HFFc6 (cell line): ENCODE measurements around the gene HMGXB3. TPM values are rescaled to one million over a fixed set of nuclear protein-coding genes. Genes with fewer than 3 reads are reported as not detected.

Experiments
- DNase-seq: peaks from one replicate; pipeline ENCODE4 v3.0.0-alpha.2; 2018
- H3K27ac Mint-ChIP-seq: 2 replicates; pipeline ENCODE4 v1.8.0; 2020; ENCODE audit warnings: mild to moderate bottlenecking, mixed read lengths
- H3K27me3 Mint-ChIP-seq: 2 replicates; pipeline ENCODE4 v1.8.0; 2021; ENCODE audit warnings: mild to moderate bottlenecking, moderate library complexity, mixed read lengths; ENCODE audit not compliant: insufficient read depth
- H3K36me3 Mint-ChIP-seq: 2 replicates; pipeline ENCODE4 v1.8.0; 2021; ENCODE audit warnings: low read depth, mixed read lengths
- H3K4me1 Mint-ChIP-seq: 2 replicates; pipeline ENCODE4 v1.8.0; 2020; ENCODE audit warnings: low read depth, mixed read lengths
- H3K4me3 Mint-ChIP-seq: 2 replicates; pipeline ENCODE4 v1.8.0; 2020; ENCODE audit warnings: mild to moderate bottlenecking, moderate library complexity, mixed read lengths
- H3K9me3 Mint-ChIP-seq: 2 replicates; pipeline ENCODE4 v1.8.0; 2020; ENCODE audit warnings: mild to moderate bottlenecking, mixed read lengths
- CTCF ChIP-seq: fragments of 200-600 bp; sonication (generic); IDR thresholded peaks from 2 replicates; pipeline ENCODE4 v1.5.0; 2021; ENCODE audit warnings: antibody characterized with exemption, mild to moderate bottlenecking
- total RNA-seq, 6 experiments: library from RNA; stranded (reverse); fragmentation: NEBNext Ultra II Directional; extraction: Animal tissue kit (Norgen Biotek cat#: 25700); gene quantifications; 2 replicates in 1 of 6; 3 replicates in 5 of 6; pipeline ENCODE4 v1.2.3, GENCODE V29; 2021

HMGXB3 gene
- total RNA-seq, 6 experiments from 2014 or later = 38.2 to 42.5 (median 40.5) TPM

DNA sequence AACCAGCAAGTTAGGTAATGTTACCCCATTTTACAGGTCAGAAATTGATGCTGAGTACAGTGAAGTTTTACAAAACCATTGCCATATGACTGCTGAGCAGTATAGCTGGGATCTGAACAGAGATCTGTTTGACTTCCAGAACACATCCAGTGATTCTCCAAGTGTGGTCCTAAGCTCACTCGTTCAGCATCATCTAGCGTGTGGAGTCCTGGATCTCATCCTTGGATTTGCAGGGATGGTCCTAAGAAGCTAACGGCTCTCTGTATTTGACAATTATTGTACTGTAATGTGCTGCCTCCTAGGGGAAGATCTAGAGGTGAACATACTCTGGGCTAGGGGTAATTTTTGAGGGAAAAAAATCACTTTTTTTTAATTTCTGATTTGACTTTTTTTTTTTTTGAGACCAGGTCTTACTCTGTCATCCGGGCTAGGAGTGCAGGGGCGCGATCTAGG lies 38.6 kb upstream of the HMGXB3 start:
- Mint-ChIP-seq H3K4me1 (peaks cover 47% of the 10 kb centered on the region), H3K36me3 (no peaks in the 10 kb centered on the region), H3K4me3 (peak overlapping the region; percentile 96), H3K27ac (no peak overlapping the region), H3K9me3 (no peaks in the 10 kb centered on the region), H3K27me3 (peaks cover 3% of the 10 kb centered on the region)
- TF ChIP-seq CTCF = peak; percentile 82
- peak; percentile 57 for DNase-seq

- TF ChIP-seq CTCF = no peak
- Mint-ChIP-seq H3K4me1 (peaks cover 39% of the 10 kb centered on the region), H3K27me3 (peaks cover 3% of the 10 kb centered on the region; the same call in 1 of the 2 replicates)
These were observed 37.8 kb upstream of the HMGXB3 start for GRCh38 chr5:149962601-149963300.

GRCh38 chr5:149963729-149964128 lies 36.8 kb upstream of the HMGXB3 start:
- no peak overlapping the region for H3K4me3 Mint-ChIP-seq
- no peaks in the 10 kb centered on the region for H3K36me3 Mint-ChIP-seq
- no peak overlapping the region for H3K27ac Mint-ChIP-seq
- no peak for DNase-seq
- no peaks in the 10 kb centered on the region for H3K9me3 Mint-ChIP-seq
- H3K27me3 Mint-ChIP-seq = peaks cover 3% of the 10 kb centered on the region; the same call in 1 of the 2 replicates
- H3K4me1 Mint-ChIP-seq = peaks cover 29% of the 10 kb centered on the region
- TF ChIP-seq CTCF = no peak

More at GRCh38 chr5:149962601-149963300, 37.8 kb upstream of the HMGXB3 start:
- DNase-seq = no peak
- Mint-ChIP-seq H3K27ac (no peak overlapping the region), H3K9me3 (no peaks in the 10 kb centered on the region), H3K4me3 (no peak overlapping the region), H3K36me3 (no peaks in the 10 kb centered on the region)

DNA sequence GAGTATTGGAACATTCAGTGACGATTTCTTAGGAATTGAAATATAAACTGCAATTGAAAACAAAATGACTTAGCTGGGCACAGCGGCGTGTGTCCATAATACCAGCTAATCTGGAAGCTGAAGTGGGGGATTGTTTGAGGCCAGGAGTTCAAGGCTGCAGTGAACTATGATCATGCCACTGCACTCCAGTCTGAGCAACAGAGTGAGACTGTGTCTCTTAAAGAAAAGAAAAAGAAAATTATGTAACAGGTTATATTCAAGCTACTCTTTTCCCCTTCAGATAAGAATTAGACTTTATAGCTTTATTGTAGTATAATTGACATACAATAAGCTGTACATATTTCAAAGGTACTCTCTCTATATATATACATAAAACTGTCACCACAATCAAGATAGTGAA lies 33.6 kb upstream of the HMGXB3 start:
- peaks cover 2% of the 10 kb centered on the region for H3K4me1 Mint-ChIP-seq
- H3K27me3 Mint-ChIP-seq = no peaks in the 10 kb centered on the region
- H3K27ac Mint-ChIP-seq = no peak overlapping the region
- TF ChIP-seq CTCF = no peak
- no peak for DNase-seq
- H3K9me3 Mint-ChIP-seq = no peaks in the 10 kb centered on the region
- H3K4me3 Mint-ChIP-seq = no peak overlapping the region
- H3K36me3 Mint-ChIP-seq = no peaks in the 10 kb centered on the region

GRCh38 chr5:149969181-149969930 lies 31.2 kb upstream of the HMGXB3 start:
- TF ChIP-seq CTCF = no peak
- H3K9me3 Mint-ChIP-seq = no peaks in the 10 kb centered on the region
- no peaks in the 10 kb centered on the region for H3K27me3 Mint-ChIP-seq
- no peaks in the 10 kb centered on the region for H3K4me1 Mint-ChIP-seq
- DNase-seq = no peak
- H3K27ac Mint-ChIP-seq = no peak overlapping the region
- H3K36me3 Mint-ChIP-seq = no peaks in the 10 kb centered on the region
- H3K4me3 Mint-ChIP-seq = no peak overlapping the region
